GM19455 (cell line): ENCODE results near the gene PDCD5.
"Not testable (repeated sequence)": the region's sequence is repeated elsewhere in the genome, so short reads cannot be mapped to it uniquely, and the experiment has no call there.

Source experiments
- ATAC-seq: cut with Tn5 transposase; IDR thresholded peaks from one replicate; pipeline ENCODE4 v1.9.1; 2021; ENCODE audit not compliant: unreplicated experiment

The PDCD5 gene

DNA sequence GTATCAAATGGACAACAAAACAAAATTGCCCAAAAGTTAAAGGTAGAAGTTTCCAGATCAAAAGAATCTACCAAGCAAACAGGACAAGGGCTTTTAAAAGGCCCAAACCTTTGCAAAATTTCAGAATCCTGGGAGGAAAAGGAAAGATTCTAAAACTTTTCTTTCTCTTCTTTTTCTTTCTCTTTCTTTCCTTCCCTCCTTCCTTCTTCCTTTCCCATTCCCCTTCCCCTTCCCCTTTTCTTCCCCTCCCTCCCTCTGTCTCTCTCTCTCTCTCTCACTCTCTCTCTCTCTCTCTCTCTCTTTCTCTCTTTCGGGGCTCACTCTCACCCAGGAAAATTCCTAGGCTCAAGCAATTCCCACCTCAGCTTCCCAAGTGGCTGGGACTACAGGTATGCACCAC is 4.2 kb upstream of the PDCD5 start:
- no peak for ATAC-seq

DNA sequence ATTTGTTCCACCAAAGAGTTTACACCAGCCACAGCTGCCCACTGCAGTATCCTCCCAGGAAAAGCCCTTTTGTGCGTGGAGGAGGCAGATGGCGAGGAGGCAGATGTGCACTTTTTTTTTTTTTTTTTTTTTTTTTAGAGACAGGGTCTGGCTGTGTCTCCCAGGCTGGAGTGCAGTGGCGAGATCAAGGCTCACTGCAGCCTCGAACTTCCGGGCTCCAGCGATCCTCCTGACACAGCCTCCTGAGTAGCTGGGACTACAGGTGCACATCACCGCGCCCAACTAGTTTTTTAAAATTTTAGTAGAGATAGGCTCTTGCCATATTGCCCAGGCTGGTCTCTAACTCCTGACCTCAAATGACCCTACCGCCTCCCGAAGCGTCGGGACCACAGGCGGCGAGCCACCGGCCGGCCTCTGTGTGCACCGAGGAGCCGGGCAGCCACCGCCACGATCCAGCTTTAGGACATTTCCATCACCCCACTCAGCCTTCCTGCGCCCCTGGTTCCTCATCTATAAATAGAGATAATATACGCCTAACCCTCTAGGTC is 563 bp upstream of the PDCD5 start:
- ATAC-seq = peak; percentile 31

DNA sequence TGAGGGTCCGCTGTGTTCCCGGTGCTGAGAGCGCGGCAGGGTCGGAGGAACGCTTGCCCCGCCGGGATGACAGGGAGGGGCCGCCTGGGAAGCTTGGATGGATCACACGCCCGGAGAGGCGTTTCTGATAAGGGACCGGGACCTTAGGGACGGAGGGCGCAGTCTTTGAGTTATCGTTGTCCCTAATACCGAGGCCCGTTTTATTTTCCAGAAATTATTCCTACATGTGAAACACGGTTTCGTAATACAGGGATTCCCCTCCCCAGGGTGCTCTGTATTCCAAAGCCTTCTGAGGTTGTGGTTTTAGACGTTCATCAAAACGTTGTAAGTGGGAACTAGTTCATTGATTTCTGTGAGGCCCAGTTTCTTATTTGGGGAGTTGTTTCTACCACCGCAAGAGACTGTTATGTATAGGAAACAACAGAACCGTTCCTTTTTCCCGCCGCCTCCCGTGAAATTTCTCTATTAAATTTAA is 752 bp downstream of the PDCD5 start:
- ATAC-seq = peak; percentile 12

DNA sequence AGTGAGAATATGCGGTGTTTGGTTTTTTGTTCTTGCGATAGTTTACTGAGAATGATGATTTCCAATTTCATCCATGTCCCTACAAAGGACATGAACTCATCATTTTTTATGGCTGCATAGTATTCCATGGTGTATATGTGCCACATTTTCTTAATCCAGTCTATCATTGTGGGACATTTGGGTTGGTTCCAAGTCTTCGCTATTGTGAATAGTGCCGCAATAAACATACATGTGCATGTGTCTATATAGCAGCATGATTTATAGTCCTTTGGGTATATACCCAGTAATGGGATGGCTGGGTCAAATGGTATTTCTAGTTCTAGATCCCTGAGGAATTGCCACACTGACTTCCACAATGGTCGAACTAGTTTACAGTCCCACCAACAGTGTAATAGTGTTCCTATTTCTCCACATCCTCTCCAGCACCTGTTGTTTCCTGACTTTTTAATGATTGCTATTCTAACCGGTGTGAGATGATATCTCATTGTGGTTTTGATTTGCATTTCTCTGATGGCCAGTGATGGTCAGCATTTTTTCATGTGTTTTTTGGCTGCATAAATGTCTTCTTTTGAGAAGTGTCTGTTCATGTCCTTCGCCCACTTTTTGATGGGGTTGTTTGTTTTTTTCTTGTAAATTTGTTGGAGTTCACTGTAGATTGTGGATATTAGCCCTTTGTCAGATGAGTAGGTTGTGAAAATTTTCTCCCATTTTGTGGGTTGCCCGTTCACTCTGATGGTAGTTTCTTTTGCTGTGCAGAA is 6.9 kb downstream of the PDCD5 start:
- not testable (repeated sequence) for ATAC-seq

DNA sequence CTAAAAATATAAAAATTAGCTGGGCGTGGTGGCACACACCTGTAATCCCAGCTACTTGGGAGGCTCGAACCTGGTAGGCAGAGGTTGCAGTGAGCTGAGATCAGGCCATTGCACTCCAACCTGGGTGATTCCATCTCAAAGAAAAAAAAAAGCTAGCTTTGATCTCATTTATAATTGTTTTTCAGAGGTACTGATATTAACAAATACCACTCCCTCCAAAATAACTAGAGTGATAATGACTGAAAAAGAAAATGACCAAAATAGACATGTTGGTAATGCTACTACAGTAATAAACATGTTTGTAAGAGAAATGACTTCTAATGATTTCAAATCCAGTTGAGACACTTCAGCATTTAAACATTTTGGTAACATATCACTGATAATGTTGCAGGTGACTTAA is 13.0 kb downstream of the PDCD5 start:
- no peak for ATAC-seq

DNA sequence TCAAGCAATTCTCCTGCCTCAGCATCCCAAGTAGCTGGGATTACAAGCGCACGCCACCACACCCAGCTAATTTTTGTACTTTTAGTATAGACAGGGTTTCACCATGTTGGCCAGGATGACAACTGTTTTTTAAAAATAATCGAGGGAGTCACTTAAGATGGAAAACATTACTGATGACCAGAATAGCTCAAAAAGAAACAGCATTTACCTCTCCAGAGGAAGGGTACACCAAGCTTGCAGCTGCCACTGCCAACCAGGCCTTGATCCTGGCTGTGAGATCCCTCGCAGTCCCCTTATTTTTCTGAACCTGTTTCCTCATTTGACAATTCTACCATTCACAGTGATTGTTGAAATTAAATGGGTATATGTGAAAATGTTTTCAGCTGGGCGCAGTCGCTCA is 14.5 kb downstream of the PDCD5 start:
- no peak for ATAC-seq

DNA sequence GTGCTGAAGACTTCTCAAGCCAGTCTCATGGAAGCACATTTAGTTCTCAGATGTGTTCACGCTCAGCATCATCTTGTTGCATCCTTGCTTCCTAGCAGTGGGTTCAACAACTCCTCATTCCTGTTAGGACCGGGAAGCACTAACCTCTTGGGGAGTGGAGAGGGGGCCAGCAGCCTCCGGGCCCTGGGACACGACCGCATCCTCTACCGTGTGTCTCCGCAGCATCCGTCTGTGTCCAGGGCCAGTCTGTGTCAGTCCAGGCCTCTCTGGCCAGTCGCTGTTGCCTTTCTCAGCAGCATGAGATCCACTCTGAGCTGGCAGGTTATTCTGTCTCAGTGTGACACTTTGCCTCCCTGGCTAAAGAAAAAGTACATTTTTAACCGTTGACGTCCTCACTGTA is 17.0 kb downstream of the PDCD5 start:
- ATAC-seq = no peak

DNA sequence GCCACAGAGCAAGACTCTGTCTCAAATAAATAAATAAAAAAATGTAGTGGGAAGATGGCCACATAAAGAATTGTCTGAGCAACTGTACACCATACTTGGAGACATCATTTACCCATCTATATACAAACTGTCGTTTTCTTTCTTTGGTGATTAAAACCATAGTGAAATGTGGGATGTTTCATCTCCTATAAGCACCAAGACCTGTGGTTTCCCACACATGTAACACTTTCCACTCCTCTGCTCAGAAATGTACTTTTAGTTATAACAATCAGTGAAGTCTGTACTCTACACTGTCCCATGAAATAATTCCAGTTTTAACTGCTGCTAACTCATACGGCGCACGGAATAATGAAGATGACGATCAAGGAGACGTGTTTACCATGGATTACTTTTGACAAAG is 18.3 kb downstream of the PDCD5 start:
- ATAC-seq = no peak

DNA sequence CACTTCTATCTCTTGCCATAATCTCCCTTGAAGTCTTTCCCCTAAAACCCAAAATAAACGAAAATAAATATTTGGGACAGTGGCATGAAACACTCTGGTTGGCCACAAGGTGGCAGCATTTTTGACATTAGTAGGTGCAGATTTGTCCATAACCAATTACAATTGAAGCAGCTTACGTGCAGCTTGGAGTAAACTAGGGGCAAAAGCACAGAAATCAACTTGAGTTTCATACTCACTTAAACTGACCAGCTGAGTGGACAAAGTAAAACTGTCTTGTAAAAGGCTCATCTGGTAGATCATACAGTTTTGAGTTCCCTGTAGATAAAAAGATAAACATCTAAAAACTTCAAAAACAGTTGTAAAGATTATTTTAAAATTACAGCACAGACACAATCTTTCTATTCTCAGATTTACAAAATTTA is 18.8 kb downstream of the PDCD5 start:
- no peak for ATAC-seq

DNA sequence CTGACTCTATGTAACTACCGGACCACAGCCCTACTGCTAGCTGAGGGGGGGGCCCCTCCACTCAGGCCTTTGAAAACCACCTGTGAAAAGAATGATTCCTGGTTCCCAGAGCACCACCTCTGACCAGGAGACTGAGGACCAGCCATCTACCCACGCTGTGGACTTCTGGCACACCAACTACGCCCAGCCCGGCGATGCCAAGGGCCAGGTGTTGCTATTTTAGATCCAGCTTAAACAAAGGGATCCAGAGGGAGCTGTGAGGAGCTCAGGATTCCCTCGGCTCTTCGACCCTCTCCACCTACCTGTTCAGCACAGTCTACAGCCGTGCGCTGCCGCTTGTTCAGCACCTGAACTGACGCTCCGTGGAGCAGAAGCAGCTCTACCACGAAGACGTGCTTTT is 23.0 kb downstream of the PDCD5 start:
- no peak for ATAC-seq

DNA sequence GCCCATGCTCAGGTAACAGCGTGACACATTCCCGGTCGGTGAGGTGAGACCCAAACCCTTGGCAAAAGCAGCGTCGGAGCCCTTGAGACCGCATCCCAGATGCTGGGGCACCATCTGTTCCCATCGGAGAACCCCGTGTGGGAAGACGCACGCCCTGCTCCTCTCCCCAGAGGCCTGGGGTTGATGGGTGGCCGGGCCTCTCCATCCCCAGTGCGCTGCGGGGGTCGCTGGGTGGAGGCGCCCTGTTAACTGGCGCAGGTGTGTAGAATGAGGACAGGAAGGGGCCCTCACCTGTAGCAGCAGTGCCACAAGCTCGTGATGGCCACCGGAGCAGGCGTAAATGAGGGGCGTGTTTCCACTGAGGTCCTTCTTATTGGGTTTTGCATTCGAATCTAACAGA is 24.6 kb downstream of the PDCD5 start:
- ATAC-seq = no peak

DNA sequence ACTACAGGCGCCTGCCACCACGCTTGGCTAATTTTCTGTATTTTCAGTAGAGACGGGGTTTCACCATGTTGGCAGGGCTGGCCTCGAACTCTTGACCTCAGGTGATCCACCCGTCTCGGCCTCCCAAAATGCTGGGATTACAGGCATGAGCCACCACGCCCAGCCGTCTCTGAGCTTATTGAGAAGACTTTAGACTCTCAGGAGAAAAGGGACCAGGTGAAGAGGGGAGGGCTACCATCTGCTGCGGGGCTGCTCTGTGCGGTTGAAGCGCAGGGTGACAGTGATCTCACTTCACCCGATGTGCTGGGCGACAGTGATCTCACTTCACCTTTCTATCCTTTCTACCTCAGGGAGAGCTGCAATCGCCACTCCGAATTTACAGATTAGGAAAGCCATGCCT is 25.3 kb downstream of the PDCD5 start:
- ATAC-seq = no peak

DNA sequence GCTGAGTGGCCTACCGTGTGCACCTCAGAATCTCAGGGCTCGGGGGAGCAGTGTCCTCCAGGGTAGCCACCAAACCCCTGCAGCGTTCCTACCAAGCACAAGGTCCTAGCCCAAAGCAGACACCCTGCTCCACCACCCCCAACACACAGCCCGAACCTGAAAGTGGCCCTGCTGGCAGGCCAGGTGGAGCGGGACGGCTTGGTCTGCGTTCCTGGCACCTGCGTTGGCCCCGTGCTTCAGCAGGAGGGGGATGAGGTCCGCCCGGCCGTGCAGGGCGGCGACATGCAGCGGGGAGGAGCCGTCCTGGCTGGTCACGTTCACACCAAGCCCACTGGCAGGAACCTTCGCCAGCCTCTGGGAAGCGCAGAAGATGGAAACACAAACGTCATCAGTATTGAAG is 26.5 kb downstream of the PDCD5 start:
- ATAC-seq = no peak

DNA sequence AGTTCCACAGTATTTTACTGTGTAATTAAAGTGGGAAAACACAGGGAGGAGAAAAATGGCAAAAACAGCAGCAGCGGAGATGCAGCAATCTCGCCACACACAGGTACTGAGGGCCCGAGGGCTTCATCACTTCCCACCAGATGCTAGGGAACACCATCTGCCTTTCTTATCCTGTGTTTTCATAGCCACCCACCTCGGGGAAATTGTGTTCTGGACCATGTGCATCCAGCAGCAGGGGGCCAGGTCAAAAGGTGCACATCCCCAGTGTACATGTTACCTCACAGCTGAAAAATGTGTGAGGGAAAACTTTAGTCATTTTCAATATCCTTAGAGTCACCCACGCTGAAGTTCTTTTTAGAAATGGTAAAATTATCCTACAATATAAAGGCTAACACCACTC is 30.2 kb downstream of the PDCD5 start:
- no peak for ATAC-seq

DNA sequence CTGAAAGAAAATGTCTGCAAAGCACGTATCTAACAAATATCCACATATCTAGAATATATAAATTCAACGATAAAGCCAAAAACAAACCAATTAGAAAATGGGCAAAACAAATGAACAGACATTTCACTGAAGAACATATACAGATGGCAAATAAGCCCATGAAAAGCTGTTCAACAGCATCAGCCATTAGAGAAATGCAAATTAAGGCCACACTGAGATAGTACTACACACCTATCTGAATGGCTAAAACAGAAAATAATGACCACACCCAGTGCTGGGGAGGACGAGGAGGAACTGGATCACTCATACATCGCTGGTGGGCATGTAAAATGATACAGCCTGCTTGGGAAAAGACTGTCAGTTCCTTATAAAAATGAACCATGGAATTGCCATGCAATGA is 32.0 kb downstream of the PDCD5 start:
- no peak for ATAC-seq

DNA sequence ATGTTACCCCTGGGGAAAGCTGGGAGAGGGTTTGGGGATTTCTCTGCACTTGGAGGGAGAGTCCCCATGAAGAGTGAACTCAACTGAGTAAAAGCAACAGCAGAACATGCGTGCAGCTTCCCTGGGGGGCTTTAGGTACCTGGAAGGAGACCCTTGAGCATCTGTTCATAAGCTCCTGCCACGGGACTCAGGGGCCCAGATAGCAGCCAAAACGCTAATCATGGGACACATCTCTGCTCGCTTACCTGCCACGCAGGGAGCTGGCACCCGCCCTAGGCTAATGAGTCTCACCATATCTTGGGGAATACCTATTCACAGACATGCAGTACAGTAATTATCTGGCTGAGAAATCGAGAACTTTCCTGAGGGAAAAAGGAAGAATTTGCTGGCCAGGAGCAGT is 33.9 kb downstream of the PDCD5 start:
- ATAC-seq = no peak

DNA sequence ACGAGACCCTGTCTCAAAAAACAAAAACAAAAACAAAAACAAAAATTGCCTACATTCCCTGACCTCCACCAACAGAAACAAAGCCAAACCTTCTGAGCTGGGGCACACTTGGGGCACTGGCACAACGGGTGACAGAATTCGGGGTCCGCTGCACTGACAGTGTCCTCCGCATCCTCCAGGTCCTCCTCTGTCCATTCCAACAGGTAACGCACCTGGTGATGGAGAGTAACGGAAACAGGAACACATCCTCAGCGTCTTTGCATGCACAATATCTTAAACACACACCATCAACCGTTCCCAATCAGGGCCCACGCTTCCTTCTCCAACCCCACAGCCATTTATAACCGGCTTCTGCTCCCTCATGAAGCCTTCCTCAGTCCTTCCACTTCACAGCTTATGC is 34.6 kb downstream of the PDCD5 start:
- no peak for ATAC-seq

DNA sequence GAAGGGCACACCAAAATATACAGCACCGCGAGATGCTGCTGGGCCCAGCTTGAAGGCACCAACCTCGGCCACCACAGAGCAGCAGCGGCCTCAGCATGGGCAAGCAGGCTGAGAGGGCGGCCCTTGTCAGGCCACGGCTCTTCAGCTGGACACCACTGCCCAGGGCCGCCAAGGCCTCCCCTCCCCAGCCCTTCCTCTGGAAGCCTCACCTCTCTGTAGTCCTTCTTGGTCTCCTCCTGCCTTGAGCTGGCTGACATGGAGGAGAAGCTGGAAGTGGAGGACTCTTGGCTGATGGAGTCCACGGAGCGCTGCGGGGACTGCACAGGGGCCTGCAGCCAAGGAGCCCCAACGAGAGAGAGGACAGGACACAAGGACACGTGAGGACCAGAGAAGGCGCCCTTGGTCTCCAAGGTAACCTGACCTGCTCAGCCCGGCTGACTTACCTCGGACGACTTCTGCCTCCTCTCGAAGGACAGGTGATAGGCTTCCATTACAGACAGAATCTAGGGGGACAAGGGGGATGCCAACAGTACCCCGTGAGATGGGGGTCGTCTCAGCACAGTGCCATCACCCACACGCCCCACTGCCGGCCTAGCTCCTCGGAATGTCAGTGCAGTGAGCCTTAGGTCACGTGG is 38.2 kb downstream of the PDCD5 start:
- ATAC-seq = no peak

DNA sequence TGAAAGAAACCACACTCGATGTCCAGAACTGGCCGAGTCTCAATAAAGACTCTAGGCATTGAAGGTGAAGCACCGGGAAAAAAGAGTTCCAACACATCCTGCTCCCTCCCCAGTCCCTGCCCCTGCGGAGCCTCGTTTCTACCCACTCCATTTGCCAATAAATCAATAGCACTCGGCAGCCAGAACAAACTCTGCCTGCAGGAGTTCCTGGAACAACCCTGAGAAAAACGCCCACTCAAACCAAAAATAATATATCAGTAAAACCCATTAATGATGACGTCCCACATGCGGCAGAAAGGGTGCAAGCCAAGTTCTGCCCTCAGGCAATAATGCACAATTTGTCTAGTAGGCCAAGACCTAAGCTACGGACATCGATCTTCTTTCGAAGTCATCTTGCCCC is 41.0 kb downstream of the PDCD5 start:
- no peak for ATAC-seq

DNA sequence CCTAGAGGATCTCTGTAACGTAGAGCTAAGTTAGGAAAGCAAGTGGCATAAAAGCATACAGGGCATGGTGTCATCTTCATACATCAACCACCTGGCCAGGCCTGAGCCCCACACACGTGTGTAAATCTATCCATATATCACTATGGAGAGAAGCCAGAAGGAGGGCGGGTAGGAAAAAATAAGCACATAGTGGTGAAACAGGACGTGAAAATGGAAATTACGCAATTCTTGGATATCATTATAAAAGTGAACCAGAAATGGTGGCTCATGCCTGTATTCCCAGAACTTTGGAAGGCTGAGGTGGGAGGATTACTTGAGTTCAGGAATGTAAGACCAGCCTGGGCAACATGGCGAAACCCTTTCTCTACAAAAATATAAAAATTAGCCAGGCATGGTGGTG is 43.4 kb downstream of the PDCD5 start:
- no peak for ATAC-seq

DNA sequence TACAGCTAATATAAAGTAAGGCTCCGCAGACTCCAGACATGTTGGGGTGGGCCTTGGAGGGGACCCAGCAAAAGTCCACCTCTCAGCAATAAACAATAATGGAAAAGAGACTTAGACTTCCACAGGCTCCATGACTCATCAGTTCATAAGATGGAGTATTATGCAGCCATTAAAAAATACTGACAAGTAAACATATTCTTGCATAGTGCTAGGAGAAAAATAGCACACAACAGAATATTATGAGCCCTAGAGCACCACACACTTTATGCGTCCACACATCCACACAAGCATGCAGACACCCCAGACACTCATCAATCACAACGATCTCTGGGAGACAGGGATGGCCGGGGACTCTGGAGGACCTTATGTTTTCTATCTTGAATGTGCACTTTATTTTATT is 46.0 kb downstream of the PDCD5 start:
- no peak for ATAC-seq

DNA sequence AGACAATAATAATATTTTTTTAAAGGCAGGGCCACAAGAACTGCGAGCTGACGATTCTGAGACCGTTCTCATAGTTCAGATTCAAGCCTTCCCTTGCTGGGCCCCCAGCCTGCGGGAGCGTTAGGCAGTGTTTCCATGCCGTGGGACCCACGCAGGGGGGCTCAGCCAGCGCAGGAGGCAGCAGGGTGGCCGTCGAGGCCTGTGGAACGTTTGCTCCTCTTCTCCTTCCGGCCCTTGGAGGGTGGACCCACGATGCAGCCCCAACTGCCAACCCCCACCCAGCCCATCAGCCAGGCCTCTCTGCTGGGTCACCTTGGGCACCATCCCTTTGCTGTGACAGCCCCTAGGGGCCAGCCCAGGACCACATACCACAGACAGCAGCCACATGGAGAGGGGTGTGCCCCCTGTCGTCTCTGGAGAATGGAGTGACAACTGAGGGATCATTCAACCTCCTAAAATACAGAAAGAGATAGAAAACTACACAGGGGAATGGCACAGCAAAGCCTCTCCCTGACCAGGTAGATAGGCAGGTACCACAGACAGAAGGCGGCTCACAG is 46.8 kb downstream of the PDCD5 start:
- ATAC-seq = no peak
